Chondrocyte (in vitro differentiated cells): Measurements from ENCODE around the gene HERC3. TPM values are rescaled to one million over a fixed set of nuclear protein-coding genes. Genes with fewer than 3 reads are reported as not detected.

ENCODE experiments used
- DNase-seq: peaks from one replicate; pipeline ENCODE4 v3.0.0; 2021; ENCODE audit warnings: mixed read lengths, low spot score
- H3K27ac Mint-ChIP-seq: one replicate; pipeline ENCODE4 v1.8.0; 2021; ENCODE audit warnings: mild to moderate bottlenecking, moderate library complexity, mixed read lengths; ENCODE audit not compliant: unreplicated experiment
- H3K27me3 Mint-ChIP-seq: 2 replicates; pipeline ENCODE4 v1.8.0; 2021; ENCODE audit warnings: low read depth, mixed read lengths
- H3K36me3 Mint-ChIP-seq: 2 replicates; pipeline ENCODE4 v1.8.0; 2021; ENCODE audit warnings: low read depth, mixed read lengths
- H3K4me1 Mint-ChIP-seq: 2 replicates; pipeline ENCODE4 v1.8.0; 2021; ENCODE audit warnings: low read depth, mild to moderate bottlenecking, mixed read lengths
- H3K4me3 Mint-ChIP-seq: one replicate; pipeline ENCODE4 v1.8.0; 2021; ENCODE audit warnings: mild to moderate bottlenecking, moderate library complexity, mixed read lengths; ENCODE audit not compliant: unreplicated experiment
- H3K9me3 Mint-ChIP-seq: 2 replicates; pipeline ENCODE4 v1.8.0; 2021; ENCODE audit warnings: low read depth, mixed read lengths
- CTCF ChIP-seq: fragments of 200-600 bp; sonication (generic); IDR thresholded peaks from 2 replicates; pipeline ENCODE4 v1.5.0; 2021; ENCODE audit warnings: antibody characterized with exemption, mild to moderate bottlenecking, moderate library complexity
- total RNA-seq: library from RNA; stranded (reverse); gene quantifications from 3 replicates; pipeline ENCODE4 v1.2.1, GENCODE V29; 2021

HERC3 gene
- total RNA-seq, 1 donor from 2014 or later: 16.7 TPM

GRCh38 chr4:88674565-88674964 is 82.3 kb downstream of the HERC3 start:
- Mint-ChIP-seq H3K4me1 (no peaks in the 10 kb centered on the region), H3K4me3 (no peak overlapping the region), H3K36me3 (peaks cover 15% of the 10 kb centered on the region), H3K27me3 (no peaks in the 10 kb centered on the region), H3K9me3 (no peaks in the 10 kb centered on the region), H3K27ac (no peak overlapping the region)
- TF ChIP-seq CTCF: no peak
- DNase-seq: no peak

- TF ChIP-seq CTCF: no peak
- H3K4me1 Mint-ChIP-seq: no peaks in the 10 kb centered on the region
- H3K9me3 Mint-ChIP-seq: no peaks in the 10 kb centered on the region
- peaks cover 19% of the 10 kb centered on the region for H3K36me3 Mint-ChIP-seq
- no peak overlapping the region for H3K4me3 Mint-ChIP-seq
- H3K27me3 Mint-ChIP-seq: no peaks in the 10 kb centered on the region
- no peak for DNase-seq
- no peak overlapping the region for H3K27ac Mint-ChIP-seq
Observed at GRCh38 chr4:88674979-88675378, 82.7 kb downstream of the HERC3 start.

GRCh38 chr4:88675543-88675942 is 83.3 kb downstream of the HERC3 start:
- no peak overlapping the region for H3K4me3 Mint-ChIP-seq
- H3K4me1 Mint-ChIP-seq: no peaks in the 10 kb centered on the region
- H3K27me3 Mint-ChIP-seq: no peaks in the 10 kb centered on the region
- DNase-seq: no peak
- H3K36me3 Mint-ChIP-seq: peaks cover 16% of the 10 kb centered on the region
- TF ChIP-seq CTCF: no peak
- H3K9me3 Mint-ChIP-seq: no peaks in the 10 kb centered on the region
- H3K27ac Mint-ChIP-seq: no peak overlapping the region

GRCh38 chr4:88681209-88681608 is 88.9 kb downstream of the HERC3 start:
- no peak for DNase-seq
- Mint-ChIP-seq H3K4me1 (no peaks in the 10 kb centered on the region), H3K27ac (no peak overlapping the region), H3K9me3 (peaks cover 3% of the 10 kb centered on the region), H3K36me3 (peaks cover 29% of the 10 kb centered on the region), H3K4me3 (no peak overlapping the region), H3K27me3 (no peaks in the 10 kb centered on the region)
- TF ChIP-seq CTCF: no peak

GRCh38 chr4:88690355-88690754 is 98.1 kb downstream of the HERC3 start:
- no peak for DNase-seq
- Mint-ChIP-seq H3K36me3 (peaks cover 14% of the 10 kb centered on the region), H3K9me3 (no peaks in the 10 kb centered on the region)

More at GRCh38 chr4:88690355-88690754, 98.1 kb downstream of the HERC3 start:
- H3K27me3 Mint-ChIP-seq: no peaks in the 10 kb centered on the region
- no peaks in the 10 kb centered on the region for H3K4me1 Mint-ChIP-seq
- no peak overlapping the region for H3K4me3 Mint-ChIP-seq
- TF ChIP-seq CTCF: no peak
- H3K27ac Mint-ChIP-seq: peak overlapping the region; percentile 24
